ENCODE data around the gene PROC. TPM values are rescaled to one million over a fixed set of nuclear protein-coding genes. Genes with fewer than 3 reads are reported as not detected.

Gene PROC
- total and polyA plus RNA-seq, 9 of the 15 experiments (the other 6 are each of a cell fraction or from before 2014, with no cell fraction given), result not detected

DNA sequence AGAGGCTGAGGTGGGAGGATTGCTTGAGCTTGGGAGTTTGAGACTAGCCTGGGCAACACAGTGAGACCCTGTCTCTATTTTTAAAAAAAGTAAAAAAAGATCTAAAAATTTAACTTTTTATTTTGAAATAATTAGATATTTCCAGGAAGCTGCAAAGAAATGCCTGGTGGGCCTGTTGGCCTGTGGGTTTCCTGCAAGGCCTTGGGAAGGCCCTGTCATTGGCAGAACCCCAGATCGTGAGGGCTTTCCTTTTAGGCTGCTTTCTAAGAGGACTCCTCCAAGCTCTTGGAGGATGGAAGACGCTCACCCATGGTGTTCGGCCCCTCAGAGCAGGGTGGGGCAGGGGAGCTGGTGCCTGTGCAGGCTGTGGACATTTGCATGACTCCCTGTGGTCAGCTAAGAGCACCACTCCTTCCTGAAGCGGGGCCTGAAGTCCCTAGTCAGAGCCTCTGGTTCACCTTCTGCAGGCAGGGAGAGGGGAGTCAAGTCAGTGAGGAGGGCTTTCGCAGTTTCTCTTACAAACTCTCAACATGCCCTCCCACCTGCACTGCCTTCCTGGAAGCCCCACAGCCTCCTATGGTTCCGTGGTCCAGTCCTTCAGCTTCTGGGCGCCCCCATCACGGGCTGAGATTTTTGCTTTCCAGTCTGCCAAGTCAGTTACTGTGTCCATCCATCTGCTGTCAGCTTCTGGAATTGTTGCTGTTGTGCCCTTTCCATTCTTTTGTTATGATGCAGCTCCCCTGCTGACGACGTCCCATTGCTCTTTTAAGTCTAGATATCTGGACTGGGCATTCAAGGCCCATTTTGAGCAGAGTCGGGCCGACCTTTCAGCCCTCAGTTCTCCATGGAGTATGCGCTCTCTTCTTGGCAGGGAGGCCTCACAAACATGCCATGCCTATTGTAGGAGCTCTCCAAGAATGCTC is 6.6 kb downstream of the PROC start:
- Histone ChIP-seq H3K79me2 (ENCODE audit: control insufficient read depth, insufficient read depth, low read length) (no peaks in the 10 kb centered on the region), H3K9me3 (replicated peaks; ENCODE audit: control insufficient read depth, insufficient read depth, low read depth, low read length) (no peaks in the 10 kb centered on the region), H4K20me1 (replicated peaks; ENCODE audit: control insufficient read depth, insufficient read depth, low read length) (no peaks in the 10 kb centered on the region), H3K27me3 (ENCODE audit: control insufficient read depth in 2 of 2, insufficient read depth in 2 of 2, low read length in 2 of 2) (peaks cover 20 to 78% of the 10 kb centered on the region in 2 experiments; a peak in 4 of 5 replicates), H3K4me3 (no peak overlapping the region), H3K4me2 (ENCODE audit: insufficient read depth, low read length) (no peak overlapping the region), H3K27ac (ENCODE audit: extremely low read depth, low read depth, low read length) (no peak overlapping the region), H2AFZ (ENCODE audit: low read depth, low read length) (no peak overlapping the region), H3K36me3 (ENCODE audit: control insufficient read depth, insufficient read depth, low read length) (no peaks in the 10 kb centered on the region), H3K9me1 (ENCODE audit: control insufficient read depth, insufficient read depth, low read length) (no peaks in the 10 kb centered on the region), H3K9ac (ENCODE audit: insufficient read depth in 1 of 2, low read depth in 2 of 2, low read length in 2 of 2) (peak overlapping the region in 1 of 2 experiments; percentile 36; a peak in 1 of 4 replicates), H3K4me1 (replicated peaks in 1 of 2; ENCODE audit: control insufficient read depth in 2 of 2, insufficient read depth in 2 of 2, low read length in 2 of 2) (peaks cover 0 to 29% of the 10 kb centered on the region in 2 experiments; a peak in 3 of 5 replicates)
- intact Hi-C loops (cut with micrococcal nuclease), result no loop called here
- no TSS peak for BruUV-seq (replicated peaks)
- POLR2A ChIA-PET, result interaction anchor here (0.7 to 1.5 kb wide), 2 partner anchors 12 to 436 kb away, joined by 3 to 5 read pairs; no protein-coding TSS in a partner anchor
- in situ Hi-C loops (cut with MboI), result no loop called here
- no peak for ATAC-seq
- 18% methylated on average over 13 of the region's 13 CpGs for WGBS (ENCODE audit: insufficient coverage, low coverage, missing lambda C conversion rate)
- TF ChIP-seq ZFP1 (CRISPR knock-in tag; IDR thresholded peaks at IDR 0.05), result no peak
- TF ChIP-seq TCF7 (IDR thresholded peaks at IDR 0.05; ENCODE audit: borderline replicate concordance), result no peak
- TF ChIP-seq, protein P1, sequence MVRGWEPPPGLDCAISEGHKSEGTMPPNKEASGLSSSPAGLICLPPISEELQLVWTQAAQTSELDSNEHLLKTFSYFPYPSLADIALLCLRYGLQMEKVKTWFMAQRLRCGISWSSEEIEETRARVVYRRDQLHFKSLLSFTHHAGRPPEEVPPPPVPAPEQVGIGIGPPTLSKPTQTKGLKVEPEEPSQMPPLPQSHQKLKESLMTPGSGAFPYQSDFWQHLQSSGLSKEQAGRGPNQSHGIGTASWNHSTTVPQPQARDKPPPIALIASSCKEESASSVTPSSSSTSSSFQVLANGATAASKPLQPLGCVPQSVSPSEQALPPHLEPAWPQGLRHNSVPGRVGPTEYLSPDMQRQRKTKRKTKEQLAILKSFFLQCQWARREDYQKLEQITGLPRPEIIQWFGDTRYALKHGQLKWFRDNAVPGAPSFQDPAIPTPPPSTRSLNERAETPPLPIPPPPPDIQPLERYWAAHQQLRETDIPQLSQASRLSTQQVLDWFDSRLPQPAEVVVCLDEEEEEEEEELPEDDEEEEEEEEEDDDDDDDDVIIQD (CRISPR knock-in tag; IDR thresholded peaks at IDR 0.05), result no peak
- peak in 1 of 3 experiments; percentile 26; a peak in 1 of 6 replicates for TF ChIP-seq CTCF (IDR thresholded peaks at IDR 0.05 in 2 of 3, conservative IDR thresholded peaks at IDR 0.05 in 1 of 3; ENCODE audit: insufficient read depth in 2 of 3, low read depth in 1 of 3, low read length in 3 of 3)
- TF ChIP-seq GABPA (tag; conservative IDR thresholded peaks at IDR 0.05; ENCODE audit: low read depth), result no peak
- TF ChIP-seq ZNF41 (CRISPR knock-in tag; conservative IDR thresholded peaks at IDR 0.05), result no peak
- DNase-seq (ENCODE audit: extremely low read depth in 1 of 4, low spot score in 3 of 4), result no peak
- CTCF ChIA-PET (ENCODE audit: low intra/inter-chr PET ratio), result no interaction called here
- FAIRE-seq, result peak; percentile 26
